NCI-H748 treated with DMSO at 0.1 percent for 48 hours (cell line): ENCODE results near the gene ANKRD23.
"Not testable (repeated sequence)": the region's sequence is repeated elsewhere in the genome, so short reads cannot be mapped to it uniquely, and the experiment has no call there.

ENCODE experiments used
- DNase-seq: peaks from one replicate; lab custom pipeline; 2025; lab: John Stamatoyannopoulos, UW

ANKRD23 gene

DNA sequence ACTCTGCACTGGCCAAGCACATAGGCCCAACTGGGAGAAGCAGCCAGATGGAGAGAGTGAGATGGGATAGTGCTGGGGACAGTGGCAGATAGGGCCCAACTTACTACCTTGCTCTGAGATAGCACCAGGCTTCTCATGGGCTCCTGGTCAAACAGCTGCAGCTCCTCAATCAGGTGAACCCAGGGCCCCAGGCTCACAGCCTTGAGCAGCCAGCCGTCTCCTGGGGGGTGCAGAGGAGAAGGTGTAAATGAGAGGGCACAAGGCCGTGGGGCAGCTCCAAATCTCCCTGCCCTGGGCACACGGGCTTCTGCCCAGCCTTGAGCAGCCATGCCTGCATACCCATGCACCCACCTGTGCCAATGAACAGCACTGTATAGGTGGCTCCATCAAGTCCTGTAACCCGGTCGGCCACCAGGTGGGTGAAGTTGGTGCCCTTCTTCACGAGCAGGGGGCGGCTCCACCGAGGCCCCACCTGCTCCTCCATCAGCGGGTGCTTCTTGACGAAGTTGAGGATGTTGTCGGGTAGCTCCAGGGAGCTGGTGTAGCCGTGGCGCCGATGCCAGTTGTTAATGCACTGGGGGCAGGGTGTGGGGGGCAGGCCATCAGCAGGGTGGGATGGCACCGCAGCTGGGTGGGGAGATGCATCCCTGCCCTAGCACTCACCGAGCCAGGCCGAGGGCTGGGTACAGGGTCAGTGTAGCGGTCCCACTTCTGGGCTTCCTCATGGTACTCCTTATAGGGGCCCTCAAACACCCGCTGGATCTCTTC is 19.9 kb upstream of the ANKRD23 start:
- no peak for DNase-seq

DNA sequence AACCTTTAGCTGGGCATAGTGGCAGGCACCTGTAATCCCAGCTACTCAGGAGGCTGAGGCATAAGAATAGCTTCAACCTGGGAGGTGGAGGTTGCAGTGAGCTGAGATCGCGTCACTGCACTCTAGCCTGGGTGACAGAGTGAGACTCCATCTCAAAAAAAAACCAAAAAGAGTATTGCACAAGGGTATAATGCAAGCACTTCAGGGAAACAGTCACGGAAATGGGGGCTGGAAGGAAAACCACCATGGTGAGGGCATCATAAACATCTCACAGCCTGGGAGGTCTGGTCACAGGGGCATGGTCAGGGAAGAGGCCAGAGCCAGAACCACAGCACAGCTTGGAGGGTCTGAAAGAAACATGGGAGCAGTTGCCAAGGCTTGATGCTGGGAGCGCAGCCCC is 19.2 kb upstream of the ANKRD23 start:
- DNase-seq = not testable (repeated sequence)

DNA sequence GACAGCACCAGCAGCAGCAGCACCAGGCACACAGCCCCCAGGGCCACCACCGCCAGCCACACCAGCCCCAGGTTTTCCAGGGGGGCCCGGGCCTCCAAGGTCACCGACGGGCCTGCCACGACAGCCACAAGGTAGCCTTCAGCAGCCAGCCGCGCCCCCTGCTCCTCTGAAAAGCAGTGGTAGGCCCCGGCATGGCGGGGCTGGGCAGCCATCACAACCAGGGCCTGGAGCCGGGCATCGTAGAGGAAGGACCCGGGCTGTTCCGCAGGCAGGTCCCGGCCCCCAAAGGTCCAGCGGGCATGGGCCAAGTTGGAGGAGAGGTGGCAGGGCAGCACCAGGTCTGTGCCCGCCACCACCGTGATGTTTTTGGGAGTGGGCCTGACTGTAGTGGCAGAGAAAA is 17.3 kb upstream of the ANKRD23 start:
- DNase-seq = no peak

DNA sequence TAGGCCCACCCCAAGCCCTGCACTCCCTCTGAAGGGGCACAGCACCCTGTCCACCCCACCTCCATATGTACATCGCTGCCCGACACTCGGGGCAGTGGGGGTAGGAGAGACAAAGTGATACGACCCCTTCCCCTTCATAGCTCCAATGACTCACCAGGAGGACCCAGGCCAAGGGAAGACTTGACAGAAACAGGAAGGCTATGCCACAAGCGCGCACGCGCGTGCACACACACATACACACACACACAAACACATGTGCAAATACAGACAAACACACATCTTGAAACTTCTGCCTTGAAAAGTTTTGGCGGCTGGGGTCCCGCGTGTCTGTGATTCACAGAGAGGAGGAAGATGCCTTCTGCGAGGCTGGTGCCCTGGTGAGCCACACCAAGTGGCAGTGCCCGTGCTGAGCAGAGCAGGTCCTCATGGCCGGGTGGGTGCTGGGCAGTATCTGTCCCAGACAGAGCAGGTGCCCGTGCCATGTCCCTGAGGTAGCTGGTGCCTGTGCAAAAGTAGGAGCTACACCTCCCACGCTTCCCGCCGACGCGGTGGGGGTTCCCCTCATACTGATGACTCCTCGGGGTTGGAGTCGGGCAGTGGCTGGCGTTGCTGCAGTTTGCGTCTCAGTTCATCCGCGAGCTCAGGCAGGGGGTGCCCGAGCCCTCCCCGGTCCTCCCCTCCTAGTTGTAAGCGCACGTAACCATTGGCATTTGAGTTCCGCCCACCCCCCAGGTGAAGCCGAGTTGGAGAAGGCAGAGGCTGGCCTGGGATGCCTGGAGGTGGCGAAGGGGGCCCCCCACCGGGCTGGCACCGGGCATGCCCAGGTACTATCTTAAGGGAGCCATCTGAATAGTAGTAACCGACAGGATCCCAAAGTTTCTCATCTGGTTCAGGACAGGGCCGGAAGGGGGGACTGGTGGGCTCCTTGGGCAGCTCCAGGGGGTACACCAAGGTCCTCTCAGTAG is 16.5 kb upstream of the ANKRD23 start:
- no peak for DNase-seq

DNA sequence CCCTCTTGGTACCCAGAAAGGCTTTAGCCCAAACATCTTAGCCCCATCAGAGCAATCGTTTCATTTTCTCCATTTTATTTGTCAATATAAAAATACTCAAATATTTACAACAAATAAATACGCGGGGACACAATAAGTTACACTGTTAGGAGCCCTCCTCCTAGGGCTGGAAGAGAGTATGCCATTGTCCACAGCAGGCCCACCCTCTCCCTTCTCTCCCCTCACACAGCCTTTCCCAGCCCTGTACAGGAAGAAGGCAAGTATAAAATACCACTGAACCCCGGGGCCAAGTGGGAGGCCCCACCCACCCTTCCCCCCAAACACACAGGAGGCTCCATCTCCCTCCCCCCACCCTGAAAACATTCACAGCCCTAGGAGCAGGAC is 15.9 kb upstream of the ANKRD23 start:
- DNase-seq = no peak

DNA sequence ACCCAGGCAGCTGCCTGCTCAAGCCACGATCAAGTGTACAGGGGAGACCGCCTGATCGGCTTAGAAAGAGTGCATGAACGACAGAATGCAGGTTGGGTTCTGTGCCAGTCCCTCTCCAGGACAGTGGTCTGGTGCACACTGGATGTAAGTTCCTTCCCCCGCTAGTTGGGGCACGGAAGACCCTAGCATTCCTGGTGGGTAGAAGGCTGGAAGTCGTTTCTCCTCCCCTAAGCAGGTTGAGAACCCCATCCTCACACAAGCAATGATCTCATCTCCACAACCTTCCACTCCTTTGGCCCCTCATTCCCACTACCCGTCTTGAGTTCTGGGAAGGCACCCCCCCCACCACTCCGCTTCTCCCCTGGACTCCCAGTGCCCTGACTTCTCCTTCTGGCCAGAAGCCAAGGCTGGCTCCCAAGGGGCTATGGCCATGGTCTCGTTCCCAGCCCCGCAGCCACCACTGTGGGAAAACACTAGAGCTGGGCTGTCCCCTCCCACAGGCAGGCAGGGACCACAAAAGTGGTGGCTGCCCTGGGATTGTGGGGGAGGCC is 15.4 kb upstream of the ANKRD23 start:
- no peak for DNase-seq

DNA sequence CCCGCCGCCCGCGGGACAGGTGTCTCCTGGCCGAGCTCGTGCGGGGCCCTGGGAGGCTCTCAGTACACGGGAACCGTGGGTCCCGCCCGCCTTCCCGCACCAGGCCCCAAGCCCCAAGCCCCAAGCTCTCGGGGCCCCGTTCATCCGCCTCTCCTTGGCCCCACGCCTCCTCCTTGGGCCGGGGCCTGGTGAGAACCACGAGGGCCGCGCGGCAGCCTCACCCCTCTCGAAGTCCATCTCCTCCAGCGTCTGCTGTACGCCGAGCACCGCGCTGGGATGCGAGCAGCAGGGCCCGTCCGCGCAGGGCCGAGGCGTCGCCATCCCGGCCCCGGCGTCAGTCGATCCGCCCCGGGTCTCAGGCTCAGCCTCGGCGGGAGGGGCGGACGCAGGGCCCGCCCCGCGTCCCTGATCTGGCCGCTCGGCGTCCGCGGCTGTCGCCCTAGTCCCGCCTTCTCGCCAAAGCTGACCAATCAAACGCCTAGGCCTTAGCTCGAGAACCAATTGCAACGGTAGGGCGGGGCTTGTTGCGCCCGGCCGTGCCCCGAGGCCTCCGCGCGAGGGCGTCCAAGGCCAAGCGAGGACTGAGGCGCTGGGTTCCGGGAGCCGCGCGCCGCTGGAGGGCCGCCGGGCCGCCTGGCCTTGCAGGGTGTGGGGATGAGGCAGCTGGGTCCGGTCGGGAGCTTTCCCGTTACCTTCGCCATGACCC is 14.0 kb upstream of the ANKRD23 start, which contains the start of gene ANKRD39:
TSS of gene ANKRD39 (minus strand) at position 350 of the 706 bp plus-strand sequence. CDS start at position 321, 29 bp downstream.
- DNase-seq = peak; percentile 92

DNA sequence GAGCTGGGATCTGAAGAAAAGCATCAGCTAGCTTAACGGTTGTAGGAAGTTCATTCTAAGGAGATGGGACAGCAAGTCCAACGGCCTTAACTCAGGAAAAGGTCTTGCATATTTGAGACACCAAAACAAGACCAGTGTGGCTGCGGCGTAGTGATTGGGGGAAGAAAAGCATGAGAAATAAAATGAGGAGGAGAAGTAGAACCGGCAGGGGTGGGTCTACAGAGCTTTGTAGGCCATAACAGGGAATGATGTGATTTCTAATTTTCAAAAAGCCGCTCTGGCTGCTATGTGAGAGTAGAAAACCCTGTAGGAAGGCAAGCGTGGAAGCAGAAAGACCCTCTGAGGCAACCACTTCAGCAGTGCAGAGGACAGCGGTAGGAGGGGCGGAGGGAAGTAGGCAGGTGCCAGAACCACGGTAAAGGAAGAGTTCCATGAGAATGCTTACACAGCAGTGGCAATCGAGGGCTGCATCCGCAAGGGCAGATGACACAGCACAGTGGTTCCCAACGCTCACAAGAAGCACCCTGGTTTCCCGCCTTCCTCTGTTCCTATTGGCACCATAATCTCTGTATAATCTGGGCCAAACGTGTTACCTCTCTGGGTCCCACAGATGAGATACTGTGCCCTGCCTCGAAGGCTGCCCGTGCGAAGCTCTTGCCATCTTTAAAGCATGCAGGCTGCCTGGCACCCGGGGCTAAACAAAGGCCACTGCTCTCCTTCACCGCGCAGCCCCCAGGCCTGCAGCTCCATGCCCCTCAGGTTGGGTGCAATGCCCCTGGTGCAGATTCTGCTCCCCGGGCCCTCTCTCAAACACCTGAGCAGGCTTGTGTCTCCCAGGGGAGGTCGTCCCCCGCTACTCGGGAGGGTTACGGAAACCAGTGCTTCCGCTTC is 13.2 kb upstream of the ANKRD23 start:
- peak; percentile 13 for DNase-seq

DNA sequence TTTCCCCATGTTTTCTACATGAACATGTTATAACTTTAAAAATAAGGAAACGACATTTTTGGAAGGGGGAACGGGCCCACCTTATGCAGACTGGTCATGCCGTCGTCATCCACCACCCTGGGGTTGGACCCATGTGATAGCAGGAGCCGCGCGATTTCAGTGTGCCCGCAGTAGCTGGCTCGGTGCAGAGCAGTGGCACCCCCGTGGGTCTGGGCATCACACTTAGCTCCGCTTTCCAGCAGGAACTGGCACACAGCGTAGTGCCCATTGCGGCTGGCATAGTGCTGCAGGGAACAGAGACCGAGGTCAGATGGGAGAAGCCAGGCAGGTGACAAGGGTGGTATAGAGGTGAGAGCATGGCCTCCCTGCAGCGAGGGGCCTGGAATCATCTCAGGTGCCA is 9.5 kb upstream of the ANKRD23 start:
- DNase-seq = no peak

DNA sequence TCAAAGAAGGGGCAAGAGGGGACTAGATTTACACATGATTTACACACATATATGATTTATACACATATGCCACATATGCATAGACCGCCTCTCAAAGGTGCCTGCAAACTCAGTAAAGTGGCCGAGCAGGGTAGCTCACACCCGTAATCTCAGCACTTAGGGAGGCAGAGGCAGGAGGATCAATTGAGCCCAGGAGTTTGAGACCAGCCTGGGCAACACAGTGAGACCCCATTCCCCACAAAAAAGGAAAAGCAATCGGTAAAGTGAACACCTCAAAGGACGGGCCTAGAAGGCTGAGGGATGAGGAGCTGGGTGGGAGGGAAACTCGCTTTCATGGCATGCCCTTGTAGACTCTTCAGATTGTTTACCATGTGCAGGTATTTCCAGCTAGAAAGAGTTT is 8.8 kb upstream of the ANKRD23 start:
- no peak for DNase-seq

DNA sequence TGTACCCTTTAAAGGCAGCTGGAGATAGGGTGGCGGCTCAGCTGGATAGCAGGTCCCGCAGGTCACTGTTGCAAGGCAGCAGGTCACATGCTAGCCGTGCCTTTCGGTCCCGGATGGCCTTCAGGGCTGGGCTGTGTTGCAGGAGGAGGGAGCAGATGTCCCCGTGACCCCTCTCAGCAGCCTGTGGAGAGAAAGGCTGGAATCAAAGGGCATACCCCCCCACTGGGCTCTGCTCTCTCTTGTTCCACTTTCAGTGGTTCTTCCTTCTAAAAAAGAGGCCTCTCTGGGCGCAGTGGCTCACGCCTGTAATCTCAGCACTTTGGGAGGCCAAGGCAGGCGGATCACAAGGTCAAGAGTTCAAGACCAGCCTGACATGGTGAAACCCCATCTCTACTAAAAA is 4.4 kb upstream of the ANKRD23 start:
- no peak for DNase-seq

DNA sequence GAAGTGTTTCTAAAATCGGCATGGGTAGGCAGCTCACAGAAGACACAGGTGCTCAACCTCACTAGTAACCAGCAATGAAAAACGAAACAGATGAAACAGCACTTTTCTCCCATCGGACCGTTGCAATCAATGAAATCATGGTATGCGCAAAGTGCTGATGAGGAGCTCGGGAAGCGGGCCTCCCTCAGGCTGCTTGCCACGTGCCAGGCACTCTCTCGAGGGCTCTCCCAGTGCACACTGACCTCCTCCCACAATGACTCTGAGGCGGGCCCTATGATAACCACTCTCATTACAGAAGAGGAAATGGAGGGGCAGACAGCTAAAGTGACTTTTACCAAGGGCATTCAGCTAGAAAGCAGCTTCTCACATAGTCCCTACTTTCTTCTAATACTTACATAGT is 3.8 kb upstream of the ANKRD23 start:
- DNase-seq = no peak

DNA sequence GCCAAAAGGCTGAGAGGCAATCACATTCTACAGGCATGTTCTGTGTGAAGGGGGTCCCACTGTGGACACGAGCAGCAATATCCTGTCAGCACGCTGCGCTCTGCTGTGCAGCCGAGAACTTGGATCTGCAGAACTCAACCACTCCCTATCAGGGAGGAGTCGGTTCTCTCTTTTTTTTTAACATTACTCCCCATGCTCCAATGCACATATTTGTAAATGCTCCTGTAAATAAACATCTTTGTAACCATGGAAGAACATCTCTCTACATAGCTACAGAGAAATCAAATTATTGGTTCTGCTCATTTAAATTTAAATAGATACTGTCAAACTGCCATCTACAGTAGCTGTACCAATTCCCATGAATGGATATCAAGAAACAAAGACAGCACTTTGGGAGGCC is 3.0 kb upstream of the ANKRD23 start:
- DNase-seq = no peak

DNA sequence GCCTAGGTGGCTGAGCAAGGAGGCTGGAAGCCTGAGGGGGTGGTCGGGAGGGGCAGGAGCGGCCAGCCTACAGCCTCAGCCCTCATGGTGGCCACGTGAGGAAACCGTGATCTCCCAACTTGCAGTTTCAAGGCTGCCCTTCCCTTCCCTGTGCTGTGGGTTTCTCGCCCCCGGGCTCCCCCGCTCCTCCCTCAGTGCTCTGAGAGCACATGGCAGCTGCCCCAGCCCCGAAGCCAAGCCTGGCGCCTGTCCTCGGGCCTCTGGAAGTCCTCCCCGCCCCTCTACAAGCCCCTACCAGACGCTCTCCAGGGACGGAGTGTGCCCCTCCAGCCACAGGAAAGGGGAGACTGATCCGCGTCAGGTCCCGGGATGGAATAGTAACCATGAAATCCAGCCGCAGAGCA is 586 bp upstream of the ANKRD23 start:
- DNase-seq = no peak

DNA sequence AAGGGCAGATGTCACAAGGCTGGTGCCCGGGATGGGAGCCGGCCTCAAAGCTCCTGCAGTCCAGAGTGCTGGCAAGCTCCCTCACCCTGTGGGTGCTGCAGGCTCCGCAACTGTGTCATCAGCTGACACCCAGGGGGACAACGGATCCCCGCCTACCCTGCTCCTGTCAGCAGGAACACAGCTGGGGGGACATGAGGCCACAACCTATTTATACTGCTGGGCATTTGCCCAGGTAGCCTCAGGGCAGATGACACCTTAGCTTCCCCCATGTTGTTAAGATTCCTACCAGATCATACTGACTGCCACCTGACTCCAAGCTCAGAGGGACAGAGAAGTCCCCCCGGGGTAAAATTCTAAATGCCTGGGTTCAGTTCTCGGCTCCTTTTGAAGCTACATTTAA is 1.2 kb downstream of the ANKRD23 start:
- no peak for DNase-seq

DNA sequence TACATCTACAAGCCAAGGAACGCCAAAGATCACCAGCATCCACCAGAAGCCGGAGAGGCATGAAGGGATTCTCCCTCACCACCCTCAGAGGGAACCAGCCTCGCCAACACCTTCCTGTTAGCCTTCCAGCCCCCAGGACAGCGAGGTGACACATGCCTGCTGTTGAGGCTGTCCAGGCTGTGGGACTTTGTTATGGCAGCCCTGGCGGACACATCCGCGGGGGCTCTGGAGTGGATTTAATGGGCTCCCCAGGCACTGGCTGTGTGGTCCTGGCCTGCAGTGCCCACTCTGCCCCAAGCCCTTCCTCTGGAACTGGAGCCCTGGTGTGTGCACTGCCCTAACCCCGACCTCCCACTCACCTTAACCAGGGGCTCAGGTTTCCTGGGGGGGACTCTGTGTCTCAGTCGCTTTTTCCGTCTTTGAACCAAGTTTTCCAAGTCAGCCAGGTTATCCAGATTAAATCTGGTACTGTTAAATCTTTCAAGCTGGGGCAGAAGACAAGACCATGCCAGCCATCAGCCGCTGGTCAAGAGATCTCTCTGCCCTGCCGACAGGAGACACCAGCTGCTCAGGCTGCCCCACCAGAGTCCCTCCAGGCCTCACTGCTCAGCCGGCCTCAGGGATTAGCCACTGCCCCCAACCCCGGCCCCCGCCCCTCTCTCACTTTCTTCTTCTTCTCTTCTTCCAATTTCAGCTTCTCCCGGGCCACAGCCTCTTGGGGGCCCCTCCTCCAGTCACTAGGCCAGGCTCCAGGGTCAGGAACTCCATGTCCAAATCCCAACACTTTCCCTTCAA is 1.9 kb downstream of the ANKRD23 start:
- no peak for DNase-seq

DNA sequence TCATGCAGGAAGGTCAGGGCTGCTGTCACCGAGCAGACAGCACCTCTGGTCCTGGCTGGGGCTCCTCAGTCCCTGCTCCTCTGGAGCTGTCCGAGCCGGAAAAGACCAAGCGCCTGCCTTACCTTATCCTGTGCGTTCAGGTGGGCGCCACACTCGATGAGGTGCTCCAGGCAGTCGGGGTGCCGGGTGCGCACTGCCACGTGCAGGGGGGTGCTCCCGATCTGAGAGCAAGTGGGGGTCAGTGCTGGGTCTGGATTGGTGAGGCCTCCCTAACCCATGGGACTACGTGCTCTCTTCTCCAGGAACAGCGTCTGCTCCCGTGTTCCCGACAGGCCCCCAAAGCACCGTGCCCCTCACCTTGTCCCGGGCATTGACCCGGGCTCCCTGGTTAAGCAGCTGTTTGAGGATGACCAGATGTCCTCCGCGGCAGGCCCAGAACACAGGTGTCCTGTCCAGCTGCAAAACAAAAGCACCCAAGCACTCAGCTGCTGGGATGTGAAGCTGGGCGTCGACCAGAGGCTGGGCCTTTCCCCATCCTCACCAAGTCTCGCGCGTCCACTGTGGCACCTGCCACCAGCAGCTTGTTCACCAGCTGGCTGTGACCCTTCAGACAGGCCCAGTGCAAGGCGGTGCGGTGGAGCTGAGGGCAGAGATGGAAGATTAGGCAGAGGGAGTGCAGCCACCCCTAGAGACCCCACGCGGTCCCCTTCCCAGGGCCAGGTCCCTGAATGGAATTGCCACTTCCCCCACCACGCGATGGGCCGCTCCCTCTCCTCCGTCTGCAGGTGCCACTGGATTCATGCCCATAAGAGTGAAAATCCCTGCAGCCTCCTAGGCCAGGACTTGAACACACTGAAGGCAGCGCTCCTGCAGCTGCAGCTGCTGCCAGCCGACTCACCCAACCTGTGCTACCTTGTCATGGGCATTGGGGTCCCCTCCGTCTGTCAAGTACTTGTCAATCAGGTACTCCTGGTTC is 3.7 kb downstream of the ANKRD23 start:
- DNase-seq = no peak

DNA sequence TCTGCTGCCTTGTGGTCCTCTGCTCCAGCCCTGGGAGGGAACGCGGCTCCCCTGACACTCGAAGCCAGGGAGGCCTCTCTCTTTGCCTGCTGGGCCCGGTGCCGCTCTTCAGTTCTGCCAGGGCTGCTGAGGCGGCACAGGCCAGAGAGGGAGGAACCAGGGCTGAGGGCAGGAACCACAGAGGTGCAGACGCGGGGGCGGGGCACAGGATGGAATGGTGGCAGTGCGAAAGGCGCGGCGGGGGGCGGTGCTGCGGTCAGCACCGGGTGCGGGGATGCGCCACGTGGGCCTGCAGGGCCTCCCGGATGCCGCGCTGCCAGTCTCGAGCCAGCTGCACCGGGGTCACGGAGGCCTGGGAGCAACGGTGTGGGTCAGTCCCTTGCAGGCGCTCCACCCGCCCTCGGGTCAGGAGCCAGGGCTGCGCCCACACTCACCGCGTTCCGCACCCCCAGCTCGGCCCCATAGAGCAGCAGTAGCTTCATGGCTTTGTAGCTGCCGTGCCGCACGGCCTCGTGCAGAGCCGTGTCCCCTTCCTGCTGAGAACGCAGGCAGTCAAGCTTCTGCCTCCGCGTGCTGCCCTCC is 4.4 kb downstream of the ANKRD23 start:
- no peak for DNase-seq
